SH-SY5Y (cell line): ENCODE measurements around the gene ARL13A.

Experiments used
- GATA2 ChIP-seq: IDR thresholded peaks from 2 replicates; pipeline ENCODE4 v1.6.1; 2011; ENCODE audit warnings: mild to moderate bottlenecking, low read depth, low read length
- GATA3 ChIP-seq: IDR thresholded peaks from 2 replicates; pipeline ENCODE4 v1.6.1; 2011; ENCODE audit warnings: low read depth, mild to moderate bottlenecking, low read length, moderate library complexity

ARL13A gene

GRCh38 chrX:100975212-100975611, 5.7 kb downstream of the ARL13A start:
- TF ChIP-seq GATA3 (no peak), GATA2 (no peak)

- no peak for TF ChIP-seq GATA2
- no peak for TF ChIP-seq GATA3
Observed at GRCh38 chrX:100976211-100976610, 6.7 kb downstream of the ARL13A start.

- TF ChIP-seq GATA3 (no peak), GATA2 (no peak)
Observed at GRCh38 chrX:100979881-100980607, 10.5 kb downstream of the ARL13A start.

- TF ChIP-seq GATA3 (no peak), GATA2 (no peak)
Observed at GRCh38 chrX:100980608-100981497, 11.3 kb downstream of the ARL13A start.

GRCh38 chrX:100984818-100985217, 15.3 kb downstream of the ARL13A start:
- TF ChIP-seq GATA2 (no peak), GATA3 (no peak)

- TF ChIP-seq GATA2 = no peak
- no peak for TF ChIP-seq GATA3
Observed at GRCh38 chrX:100990139-100990538, 20.6 kb downstream of the ARL13A start.

- no peak for TF ChIP-seq GATA3
- TF ChIP-seq GATA2 = no peak
Observed at GRCh38 chrX:100994352-100995281, 25.1 kb downstream of the ARL13A start.

- TF ChIP-seq GATA2 = no peak
- TF ChIP-seq GATA3 = no peak
Observed at GRCh38 chrX:100995469-100995868, 26.0 kb downstream of the ARL13A start.

DNA sequence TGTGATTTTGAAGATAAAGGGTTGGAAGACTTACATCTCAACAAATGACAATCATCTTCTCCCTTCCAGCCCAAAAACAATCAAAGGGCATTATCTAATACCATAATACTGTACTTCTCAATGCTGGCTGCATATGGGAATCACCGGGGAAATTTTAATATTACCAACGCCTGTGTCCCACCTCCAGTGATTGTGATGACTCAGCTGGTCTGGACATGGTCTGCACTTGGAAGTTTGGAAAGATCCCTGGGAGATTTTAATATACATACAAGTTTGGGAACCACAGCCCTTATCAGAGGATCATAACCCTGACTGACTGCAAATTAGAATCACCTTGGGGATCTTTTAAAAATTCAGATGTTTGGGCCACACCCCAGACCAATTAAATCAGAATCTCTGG, 29.9 kb downstream of the ARL13A start:
- TF ChIP-seq GATA2 (no peak), GATA3 (no peak)

GRCh38 chrX:101009090-101009489, 39.6 kb downstream of the ARL13A start:
- no peak for TF ChIP-seq GATA3
- no peak for TF ChIP-seq GATA2

- TF ChIP-seq GATA3 = no peak
- TF ChIP-seq GATA2 = no peak
Observed at GRCh38 chrX:101022020-101022419, 52.5 kb downstream of the ARL13A start.

DNA sequence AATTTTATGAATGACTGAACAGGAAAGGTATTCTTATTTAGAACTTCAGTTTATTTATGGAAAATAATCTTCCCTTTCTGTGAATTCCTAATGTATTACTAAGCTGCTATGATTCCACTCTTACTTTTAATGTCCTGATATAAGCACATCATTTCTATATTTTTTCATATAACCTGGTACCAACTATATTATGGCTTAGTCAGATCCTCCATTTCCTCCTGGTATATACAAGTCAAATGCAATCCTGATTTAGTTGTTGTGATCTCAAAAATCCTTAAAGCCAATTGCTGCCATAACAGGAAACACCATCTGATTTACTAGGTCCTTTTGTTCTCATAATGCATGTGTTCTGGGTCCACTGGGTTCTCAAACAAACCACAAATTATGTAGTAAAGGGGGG, 55.6 kb downstream of the ARL13A start:
- TF ChIP-seq GATA2 = no peak
- TF ChIP-seq GATA3 = no peak

DNA sequence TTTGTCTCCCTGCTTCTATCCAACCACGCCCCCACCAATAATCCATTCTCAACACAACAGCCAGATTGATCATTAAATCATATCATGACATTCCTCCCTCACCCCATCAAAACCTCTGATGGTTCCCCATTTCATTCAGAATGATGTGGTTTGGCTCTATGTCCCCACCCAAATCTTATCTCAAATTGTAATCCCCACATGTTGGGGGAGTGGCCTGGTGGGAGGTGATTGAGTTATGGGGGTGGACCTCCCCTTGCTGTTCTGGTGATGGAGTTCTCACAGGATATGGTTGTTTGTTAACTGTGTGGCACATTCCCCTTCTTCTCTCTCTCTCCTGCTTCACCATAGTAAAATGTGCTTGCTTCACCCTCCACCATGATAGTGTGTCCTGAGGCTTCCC, 59.1 kb downstream of the ARL13A start:
- no peak for TF ChIP-seq GATA2
- TF ChIP-seq GATA3 = no peak

- TF ChIP-seq GATA2 (no peak), GATA3 (no peak)
Observed at GRCh38 chrX:101029665-101030064, 60.2 kb downstream of the ARL13A start.

DNA sequence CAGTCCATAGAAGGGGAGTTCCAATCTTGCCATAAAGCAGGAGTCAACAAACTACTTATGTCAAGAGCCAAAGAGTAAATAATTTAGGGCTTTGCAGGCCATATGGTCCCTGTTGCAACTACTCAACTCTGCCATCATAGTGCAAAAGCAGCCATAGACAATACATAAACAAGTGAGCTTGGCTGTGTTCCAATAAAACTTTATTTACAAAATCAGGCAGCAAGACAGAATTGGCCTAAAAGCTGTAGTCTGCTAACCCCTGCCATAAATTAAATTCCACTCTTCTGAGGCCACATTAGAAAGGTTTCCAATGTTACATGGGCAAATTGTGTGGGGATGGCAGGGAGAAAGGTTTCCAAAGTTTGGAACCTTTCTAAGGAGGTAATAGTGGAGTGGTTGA, 67.7 kb downstream of the ARL13A start:
- TF ChIP-seq GATA2 (no peak), GATA3 (no peak)
